CD4-positive, alpha-beta T cell treated with Interferon gamma for 1 hour (primary cell): Measurements from ENCODE around the gene POLD4.

ENCODE experiments used
- DNase-seq: peaks from one replicate; pipeline ENCODE4 v3.0.0-alpha.2; 2020

Gene POLD4

GRCh38 chr11:67314218-67314617, 39.1 kb downstream of the POLD4 start:
- no peak for DNase-seq

- DNase-seq, result no peak
These were observed 40.0 kb downstream of the POLD4 start for GRCh38 chr11:67313125-67313890.

GRCh38 chr11:67312187-67313021, 40.9 kb downstream of the POLD4 start:
- DNase-seq, result peak; percentile 51

DNA sequence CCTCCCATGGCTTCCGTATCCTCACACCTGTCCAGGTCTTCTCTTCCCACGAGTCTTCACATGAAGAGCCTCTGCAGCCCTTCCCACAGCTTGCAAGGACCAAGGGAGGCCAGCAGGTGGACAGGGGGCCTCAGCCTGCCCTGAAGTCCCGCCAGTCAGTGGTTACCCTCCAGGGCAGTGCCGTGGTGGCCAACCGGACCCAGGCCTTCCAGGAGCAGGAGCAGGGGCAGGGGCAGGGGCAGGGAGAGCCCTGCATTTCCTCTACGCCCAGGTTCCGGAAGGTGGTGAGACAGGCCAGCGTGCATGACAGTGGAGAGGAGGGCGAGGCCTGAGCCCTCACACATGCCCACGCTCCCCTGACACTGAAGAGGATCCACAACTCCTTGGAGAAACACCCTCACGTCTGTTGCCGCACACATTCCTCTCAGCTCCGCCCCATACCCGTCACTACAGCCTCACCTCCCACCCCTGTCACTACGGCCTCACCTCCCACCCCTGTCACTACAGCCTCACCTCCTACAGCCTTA, 41.7 kb downstream of the POLD4 start:
- DNase-seq, result no peak

DNA sequence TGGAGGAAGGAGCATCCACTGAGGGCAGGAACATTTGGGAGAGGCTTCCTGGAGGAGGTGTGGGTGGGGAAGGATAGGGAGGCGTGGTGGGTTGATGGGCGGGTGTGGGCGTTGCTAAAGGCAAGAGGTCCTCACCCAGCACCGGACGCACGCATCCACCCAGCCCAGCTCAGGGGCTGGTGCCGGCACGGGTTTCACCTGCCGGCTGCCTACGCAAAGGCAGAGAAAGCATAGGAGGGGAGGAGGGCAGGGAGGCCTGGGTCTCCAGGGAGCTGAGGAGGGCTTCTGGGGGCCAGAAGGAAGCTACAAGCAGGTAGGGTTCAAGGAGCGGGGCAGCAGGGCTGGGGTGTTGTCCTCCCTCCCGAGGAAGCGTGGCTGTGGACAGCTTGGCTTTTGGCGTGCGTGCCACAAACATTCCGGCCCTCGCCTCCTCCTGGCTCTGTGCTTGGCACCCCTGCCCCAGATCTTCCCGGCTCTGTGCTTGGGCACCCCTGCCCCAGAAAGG, 42.2 kb downstream of the POLD4 start:
- DNase-seq, result no peak

GRCh38 chr11:67310246-67311050, 42.9 kb downstream of the POLD4 start:
- DNase-seq, result no peak

DNA sequence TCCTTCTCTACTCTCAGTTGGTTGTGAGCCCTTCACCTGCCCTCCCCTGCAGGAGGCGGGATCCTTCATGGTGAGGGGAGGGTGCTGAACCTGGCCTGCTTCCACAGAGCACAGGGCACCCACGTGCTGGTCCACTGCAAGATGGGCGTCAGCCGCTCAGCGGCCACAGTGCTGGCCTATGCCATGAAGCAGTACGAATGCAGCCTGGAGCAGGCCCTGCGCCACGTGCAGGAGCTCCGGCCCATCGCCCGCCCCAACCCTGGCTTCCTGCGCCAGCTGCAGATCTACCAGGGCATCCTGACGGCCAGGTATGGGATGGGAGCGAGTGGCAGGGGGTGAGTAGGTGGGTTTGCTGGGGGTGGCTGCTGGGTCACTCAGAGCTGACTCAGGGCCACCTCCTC, 43.7 kb downstream of the POLD4 start:
- DNase-seq, result no peak

DNA sequence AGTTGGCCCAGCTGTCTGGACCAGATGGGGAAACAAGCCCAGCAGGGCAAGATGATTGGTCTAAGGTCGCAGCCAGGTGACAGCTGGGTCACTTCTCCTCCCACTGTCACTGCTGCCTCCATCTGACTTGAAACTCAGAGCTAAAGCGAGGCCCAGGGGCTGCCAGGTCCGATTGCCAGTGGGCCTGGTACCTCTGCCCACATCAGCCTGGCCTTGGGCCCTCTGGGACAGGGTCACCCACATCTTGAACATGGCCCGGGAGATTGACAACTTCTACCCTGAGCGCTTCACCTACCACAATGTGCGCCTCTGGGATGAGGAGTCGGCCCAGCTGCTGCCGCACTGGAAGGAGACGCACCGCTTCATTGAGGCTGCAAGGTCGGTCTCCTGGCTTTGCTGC, 44.2 kb downstream of the POLD4 start:
- DNase-seq, result no peak

GRCh38 chr11:67308031-67308866, 45.1 kb downstream of the POLD4 start:
- no peak for DNase-seq

DNA sequence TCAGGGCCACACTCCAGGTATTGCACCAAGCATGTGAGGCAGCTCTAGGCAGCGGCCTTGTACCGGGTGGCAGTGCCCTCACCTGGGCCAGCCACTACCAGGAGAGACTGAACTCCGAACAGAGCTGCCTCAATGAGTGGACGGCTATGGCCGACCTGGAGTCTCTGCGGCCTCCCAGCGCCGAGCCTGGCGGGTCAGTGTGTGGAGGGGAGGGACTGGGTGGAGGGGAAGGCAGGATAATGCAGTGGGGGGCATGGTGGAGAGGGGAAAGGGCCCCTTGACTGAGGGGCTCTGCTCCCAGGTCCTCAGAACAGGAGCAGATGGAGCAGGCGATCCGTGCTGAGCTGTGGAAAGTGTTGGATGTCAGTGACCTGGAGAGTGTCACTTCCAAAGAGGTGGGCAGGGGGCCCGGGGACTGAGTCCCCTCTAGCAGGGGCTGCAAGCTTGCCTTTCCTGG, 45.8 kb downstream of the POLD4 start:
- no peak for DNase-seq

DNA sequence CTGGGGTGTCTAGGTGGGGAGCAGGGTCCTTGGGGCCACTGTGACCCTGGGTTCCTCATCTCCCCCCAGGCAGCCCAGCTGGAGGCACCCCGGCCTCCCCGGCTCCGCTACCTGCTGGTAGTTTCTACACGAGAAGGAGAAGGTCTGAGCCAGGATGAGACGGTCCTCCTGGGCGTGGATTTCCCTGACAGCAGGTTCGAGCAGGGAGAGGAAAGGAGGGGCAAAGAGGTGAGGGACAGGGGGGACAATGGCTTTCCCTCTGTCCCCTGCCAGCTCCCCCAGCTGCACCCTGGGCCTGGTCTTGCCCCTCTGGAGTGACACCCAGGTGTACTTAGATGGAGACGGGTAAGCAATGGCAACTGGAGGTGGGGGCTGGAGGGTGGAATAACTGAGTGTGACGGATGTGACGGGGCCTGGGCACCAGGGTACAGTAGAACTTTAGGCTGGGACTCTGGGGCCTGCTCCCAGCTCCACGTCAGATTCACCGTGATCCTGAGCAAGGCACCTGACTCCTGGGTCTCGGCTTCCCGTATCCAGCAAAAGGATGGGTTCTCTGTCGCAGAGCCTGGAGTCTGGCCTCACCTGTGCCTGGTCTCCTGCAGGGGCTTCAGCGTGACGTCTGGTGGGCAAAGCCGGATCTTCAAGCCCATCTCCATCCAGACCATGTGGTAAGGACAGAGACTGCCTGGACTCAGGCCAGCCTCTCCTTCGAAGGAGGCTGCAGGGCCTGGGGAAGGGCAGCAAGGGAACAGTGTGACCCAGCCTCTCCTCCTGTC, 46.4 kb downstream of the POLD4 start:
- DNase-seq, result no peak

DNA sequence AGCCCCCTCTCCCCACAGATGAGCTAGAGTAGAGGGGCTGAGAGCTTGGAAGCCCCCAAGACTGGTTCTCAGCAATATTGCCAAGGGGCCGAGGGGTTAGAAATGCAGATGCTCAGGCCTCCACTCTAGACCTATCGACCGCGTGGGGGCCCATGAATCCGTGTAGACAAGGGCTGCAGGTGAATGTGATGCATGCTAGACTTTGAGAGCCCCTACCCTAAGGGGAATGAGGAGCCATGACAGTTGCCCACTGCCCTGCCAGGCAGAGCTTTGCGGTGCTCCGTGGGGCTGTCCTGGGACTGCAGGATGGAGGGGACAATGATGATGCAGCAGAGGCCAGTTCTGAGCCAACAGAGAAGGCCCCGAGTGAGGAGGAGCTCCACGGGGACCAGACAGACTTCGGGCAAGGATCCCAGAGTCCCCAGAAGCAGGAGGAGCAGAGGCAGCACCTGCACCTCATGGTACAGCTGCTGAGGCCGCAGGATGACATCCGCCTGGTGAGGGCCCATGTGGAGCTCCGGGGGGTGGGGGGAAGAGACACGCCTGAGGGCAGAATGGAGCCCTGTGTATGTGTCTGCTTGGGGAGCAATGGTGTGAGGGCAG, 48.7 kb downstream of the POLD4 start:
- DNase-seq, result no peak

GRCh38 chr11:67303835-67304411, 49.4 kb downstream of the POLD4 start:
- DNase-seq, result no peak

GRCh38 chr11:67303132-67303834, 50.1 kb downstream of the POLD4 start, which contains the start of gene SSH3:
Gene SSH3 (plus strand): TSS chr11:67303530. CDS start chr11:67303626, 96 bp downstream.
- peak; percentile 37 for DNase-seq

DNA sequence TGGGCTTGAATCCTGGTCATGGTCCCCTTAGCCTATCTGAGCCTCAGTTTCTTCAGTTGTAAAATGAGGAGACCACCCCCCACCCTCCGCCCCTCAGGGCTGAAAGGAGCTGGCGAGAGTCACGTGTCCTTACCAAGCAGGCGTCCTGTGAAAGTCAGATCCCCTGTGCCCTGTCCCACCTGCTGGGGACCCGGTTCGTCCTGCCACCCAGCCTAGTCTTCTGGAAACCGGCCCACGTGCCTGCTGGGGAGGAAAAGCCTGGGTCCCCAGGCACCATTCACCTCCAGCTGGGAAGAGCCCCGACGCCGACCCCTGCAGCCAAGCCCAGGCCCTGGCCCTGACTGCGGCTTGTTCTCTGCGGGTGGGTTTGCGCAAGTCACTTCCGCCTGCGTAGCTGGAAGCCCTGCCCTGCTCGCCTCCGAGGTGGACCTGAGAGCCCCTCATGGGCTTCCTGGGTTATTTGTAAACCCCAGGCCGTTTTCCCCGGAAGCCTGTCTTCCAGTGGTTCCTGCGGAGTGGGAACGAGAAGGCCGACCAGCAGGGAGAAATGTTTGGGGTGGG, 50.7 kb downstream of the POLD4 start:
- peak; percentile 26 for DNase-seq

- no peak for DNase-seq
These were observed 51.3 kb downstream of the POLD4 start for GRCh38 chr11:67301951-67302516.

DNA sequence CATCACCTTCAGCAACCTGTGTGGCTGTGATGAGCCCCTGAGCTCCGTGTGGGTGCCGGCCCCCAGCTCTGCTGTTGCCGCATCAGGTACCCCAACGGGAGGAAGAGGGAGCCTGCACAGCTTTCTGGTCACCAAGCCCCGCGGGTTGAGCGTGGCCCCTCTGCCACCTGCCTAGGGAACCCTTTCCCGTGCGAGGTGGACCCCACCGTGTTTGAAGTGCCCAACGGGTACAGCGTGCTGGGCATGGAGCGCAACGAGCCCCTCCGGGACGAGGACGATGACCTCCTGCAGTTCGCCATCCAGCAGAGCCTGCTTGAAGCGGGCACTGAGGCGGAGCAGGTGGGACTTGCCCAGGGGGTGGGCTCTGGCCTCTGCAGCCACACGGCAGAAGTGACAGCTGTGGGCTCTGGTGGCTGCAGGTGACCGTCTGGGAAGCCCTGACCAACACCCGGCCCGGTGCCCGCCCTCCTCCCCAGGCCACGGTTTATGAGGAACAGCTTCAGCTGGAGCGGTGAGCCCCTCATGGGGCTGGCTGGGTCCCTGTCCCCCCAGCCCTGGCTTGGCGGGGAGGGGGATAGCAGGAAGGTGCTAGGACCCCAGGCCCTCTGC, 51.9 kb downstream of the POLD4 start:
- no peak for DNase-seq
